Activated CD4-positive, alpha-beta T cell treated with anti-CD3 and anti-CD28 coated beads, Interleukin-2, amount 10 ng/mL, durations not matched to agents 7 days and 5 days (primary cell): Measurements from ENCODE around the gene CFAP46. TPM values are rescaled to one million over a fixed set of nuclear protein-coding genes. Genes with fewer than 3 reads are reported as not detected.
"Not testable (repeated sequence)": the region's sequence is repeated elsewhere in the genome, so short reads cannot be mapped to it uniquely, and the experiment has no call there.

ENCODE experiments used
- CTCF ChIA-PET: fragments of 350-600 bp; sonication (Branson Sonifier 250); formaldehyde crosslinking; loops from one replicate; lab custom pipeline; 2021; ENCODE audit warnings: antibody characterized with exemption; lab: Charles Lee
- POLR2A ChIA-PET: fragments of 350-600 bp; sonication (Branson Sonifier 250); formaldehyde crosslinking; loops from one replicate; lab custom pipeline; 2021; ENCODE audit warnings: antibody characterized with exemption; lab: Charles Lee
- DNase-seq: peaks from one replicate; pipeline ENCODE4 v3.0.0-alpha.2; 2020
- H3K27ac Mint-ChIP-seq: one replicate; pipeline ENCODE4 v1.8.0; 2021; ENCODE audit warnings: mild to moderate bottlenecking, moderate library complexity, mixed read lengths
- H3K27me3 Mint-ChIP-seq: one replicate; pipeline ENCODE4 v1.8.0; 2021; ENCODE audit warnings: mixed read lengths
- H3K36me3 Mint-ChIP-seq: one replicate; pipeline ENCODE4 v1.8.0; 2021; ENCODE audit warnings: low read depth, mixed read lengths
- H3K4me1 Mint-ChIP-seq: one replicate; pipeline ENCODE4 v1.8.0; 2021; ENCODE audit warnings: mixed read lengths
- H3K4me3 Mint-ChIP-seq: one replicate; pipeline ENCODE4 v1.8.0; 2021; ENCODE audit warnings: mild to moderate bottlenecking, moderate library complexity, mixed read lengths
- H3K9me3 Mint-ChIP-seq: one replicate; pipeline ENCODE4 v1.8.0; 2021; ENCODE audit warnings: mixed read lengths
- total RNA-seq, 2 experiments: library from RNA; stranded (reverse); gene quantifications; one replicate each; pipeline ENCODE4 v1.2.3, GENCODE V29; 2021

CFAP46 gene
- total RNA-seq, 2 experiments from 2014 or later: not detected

- CTCF ChIA-PET: no interaction called here
- H3K36me3 Mint-ChIP-seq: no peaks in the 10 kb centered on the region
- no peaks in the 10 kb centered on the region for H3K4me1 Mint-ChIP-seq
- no peaks in the 10 kb centered on the region for H3K9me3 Mint-ChIP-seq
- H3K4me3 Mint-ChIP-seq: no peak overlapping the region
- POLR2A ChIA-PET: no interaction called here
- no peaks in the 10 kb centered on the region for H3K27me3 Mint-ChIP-seq
- no peak overlapping the region for H3K27ac Mint-ChIP-seq
- DNase-seq: no peak
These were observed 142.5 kb downstream of the CFAP46 start for GRCh38 chr10:132799865-132800264.

GRCh38 chr10:132798876-132799275, 143.5 kb downstream of the CFAP46 start:
- POLR2A ChIA-PET: no interaction called here
- H3K9me3 Mint-ChIP-seq: no peaks in the 10 kb centered on the region
- H3K27ac Mint-ChIP-seq: no peak overlapping the region

GRCh38 chr10:132798403-132798802, 144.0 kb downstream of the CFAP46 start:
- no peaks in the 10 kb centered on the region for H3K9me3 Mint-ChIP-seq
- CTCF ChIA-PET: interaction anchor here (0.5 to 1.3 kb wide), 2 partner anchors 8 to 37 kb away, joined by 3 to 6 read pairs; no protein-coding TSS in a partner anchor
- no peaks in the 10 kb centered on the region for H3K27me3 Mint-ChIP-seq
- no peak overlapping the region for H3K4me3 Mint-ChIP-seq
- no peaks in the 10 kb centered on the region for H3K4me1 Mint-ChIP-seq
- DNase-seq: no peak
- POLR2A ChIA-PET: no interaction called here
- no peaks in the 10 kb centered on the region for H3K36me3 Mint-ChIP-seq
- no peak overlapping the region for H3K27ac Mint-ChIP-seq

More at GRCh38 chr10:132798876-132799275, 143.5 kb downstream of the CFAP46 start:
- DNase-seq: no peak
- no peaks in the 10 kb centered on the region for H3K36me3 Mint-ChIP-seq
- H3K4me3 Mint-ChIP-seq: no peak overlapping the region
- no peaks in the 10 kb centered on the region for H3K27me3 Mint-ChIP-seq
- CTCF ChIA-PET: no interaction called here
- H3K4me1 Mint-ChIP-seq: no peaks in the 10 kb centered on the region

- DNase-seq, POLR2A ChIA-PET, H3K27ac Mint-ChIP-seq, H3K36me3 Mint-ChIP-seq, H3K27me3 Mint-ChIP-seq, H3K4me1 Mint-ChIP-seq, H3K9me3 Mint-ChIP-seq, H3K4me3 Mint-ChIP-seq: not testable (repeated sequence)
- CTCF ChIA-PET: interaction anchor here (0.5 to 1.3 kb wide), 2 partner anchors 9 to 37 kb away, joined by 3 to 6 read pairs; no protein-coding TSS in a partner anchor
These were observed 144.4 kb downstream of the CFAP46 start for GRCh38 chr10:132797986-132798385.

GRCh38 chr10:132796846-132797245, 145.5 kb downstream of the CFAP46 start:
- ChIA-PET CTCF (interaction anchor here (0.6 to 1.3 kb wide), 3 partner anchors 10 to 109 kb away, joined by 3 to 7 read pairs (median 3); no protein-coding TSS in a partner anchor), POLR2A (no interaction called here)
- no peaks in the 10 kb centered on the region for H3K36me3 Mint-ChIP-seq
- no peaks in the 10 kb centered on the region for H3K27me3 Mint-ChIP-seq
- no peaks in the 10 kb centered on the region for H3K4me1 Mint-ChIP-seq
- H3K4me3 Mint-ChIP-seq: no peak overlapping the region
- H3K27ac Mint-ChIP-seq: no peak overlapping the region
- no peaks in the 10 kb centered on the region for H3K9me3 Mint-ChIP-seq
- no peak for DNase-seq

GRCh38 chr10:132793871-132794849, 148.2 kb downstream of the CFAP46 start:
- H3K27me3 Mint-ChIP-seq: peaks cover 5% of the 10 kb centered on the region
- POLR2A ChIA-PET: no interaction called here

GRCh38 chr10:132793213-132793612, 149.2 kb downstream of the CFAP46 start:
- H3K27ac Mint-ChIP-seq: no peak overlapping the region
- CTCF ChIA-PET: no interaction called here
- POLR2A ChIA-PET: no interaction called here

More at GRCh38 chr10:132793871-132794849, 148.2 kb downstream of the CFAP46 start:
- H3K4me1 Mint-ChIP-seq: no peaks in the 10 kb centered on the region
- H3K27ac Mint-ChIP-seq: no peak overlapping the region
- no peaks in the 10 kb centered on the region for H3K9me3 Mint-ChIP-seq
- H3K36me3 Mint-ChIP-seq: no peaks in the 10 kb centered on the region
- CTCF ChIA-PET: no interaction called here
- no peak for DNase-seq
- H3K4me3 Mint-ChIP-seq: no peak overlapping the region

GRCh38 chr10:132792796-132793195, 149.6 kb downstream of the CFAP46 start:
- no peak overlapping the region for H3K27ac Mint-ChIP-seq
- H3K4me3 Mint-ChIP-seq: no peak overlapping the region
- POLR2A ChIA-PET: no interaction called here
- no peak for DNase-seq
- no peaks in the 10 kb centered on the region for H3K4me1 Mint-ChIP-seq
- CTCF ChIA-PET: no interaction called here
- no peaks in the 10 kb centered on the region for H3K9me3 Mint-ChIP-seq
- H3K27me3 Mint-ChIP-seq: peaks cover 7% of the 10 kb centered on the region
- H3K36me3 Mint-ChIP-seq: no peaks in the 10 kb centered on the region

More at GRCh38 chr10:132793213-132793612, 149.2 kb downstream of the CFAP46 start:
- Mint-ChIP-seq H3K4me3 (no peak overlapping the region), H3K9me3 (no peaks in the 10 kb centered on the region), H3K27me3 (peaks cover 7% of the 10 kb centered on the region), H3K36me3 (no peaks in the 10 kb centered on the region), H3K4me1 (no peaks in the 10 kb centered on the region)
- no peak for DNase-seq

GRCh38 chr10:132792099-132792498, 150.3 kb downstream of the CFAP46 start:
- POLR2A ChIA-PET, H3K27ac Mint-ChIP-seq, DNase-seq, H3K9me3 Mint-ChIP-seq, CTCF ChIA-PET, H3K4me3 Mint-ChIP-seq, H3K27me3 Mint-ChIP-seq, H3K4me1 Mint-ChIP-seq, H3K36me3 Mint-ChIP-seq: not testable (repeated sequence)

- no peaks in the 10 kb centered on the region for H3K9me3 Mint-ChIP-seq
- POLR2A ChIA-PET: no interaction called here
- DNase-seq: no peak
- no peak overlapping the region for H3K27ac Mint-ChIP-seq
- no peak overlapping the region for H3K4me3 Mint-ChIP-seq
- H3K27me3 Mint-ChIP-seq: peaks cover 8% of the 10 kb centered on the region
- no peaks in the 10 kb centered on the region for H3K4me1 Mint-ChIP-seq
- CTCF ChIA-PET: no interaction called here
- H3K36me3 Mint-ChIP-seq: no peaks in the 10 kb centered on the region
These were observed 151.2 kb downstream of the CFAP46 start for GRCh38 chr10:132790934-132791829.

- Mint-ChIP-seq H3K27me3 (peaks cover 9% of the 10 kb centered on the region), H3K9me3 (no peaks in the 10 kb centered on the region), H3K36me3 (no peaks in the 10 kb centered on the region), H3K27ac (no peak overlapping the region), H3K4me1 (no peaks in the 10 kb centered on the region), H3K4me3 (no peak overlapping the region)
- no peak for DNase-seq
- CTCF ChIA-PET: no interaction called here
- POLR2A ChIA-PET: no interaction called here
These were observed 151.9 kb downstream of the CFAP46 start for GRCh38 chr10:132790470-132790869.

- ChIA-PET CTCF (interaction anchor here (0.6 kb wide), 1 partner anchor 1952 kb away, joined by 5 read pairs; no protein-coding TSS in a partner anchor), POLR2A (no interaction called here)
- Mint-ChIP-seq H3K9me3 (no peaks in the 10 kb centered on the region), H3K36me3 (no peaks in the 10 kb centered on the region), H3K4me3 (no peak overlapping the region), H3K27me3 (peaks cover 9% of the 10 kb centered on the region), H3K27ac (no peak overlapping the region), H3K4me1 (no peaks in the 10 kb centered on the region)
- DNase-seq: no peak
These were observed 152.7 kb downstream of the CFAP46 start for GRCh38 chr10:132789659-132790148.
